GM10266 (cell line): ENCODE measurements around the gene PRAMEF12.

Source experiments
- DNase-seq: peaks from one replicate; pipeline ENCODE4 v3.0.0; 2012; ENCODE audit errors: extremely low spot score
- CTCF ChIP-seq: IDR thresholded peaks from 2 replicates; pipeline ENCODE4 v1.5.1; 2012; ENCODE audit warnings: mild to moderate bottlenecking, low read depth; ENCODE audit not compliant: control insufficient read depth, insufficient read depth; ENCODE audit errors: missing control alignments

Gene PRAMEF12

GRCh38 chr1:12760256-12760795 lies 13.2 kb upstream of the PRAMEF12 start:
- peak; percentile 9 for TF ChIP-seq CTCF
- DNase-seq: no peak

GRCh38 chr1:12761781-12762180 lies 11.8 kb upstream of the PRAMEF12 start:
- TF ChIP-seq CTCF: no peak
- no peak for DNase-seq

GRCh38 chr1:12762766-12763165 lies 10.8 kb upstream of the PRAMEF12 start:
- no peak for DNase-seq
- TF ChIP-seq CTCF: no peak

- DNase-seq: no peak
- no peak for TF ChIP-seq CTCF
Measured at GRCh38 chr1:12763479-12763878, 10.1 kb upstream of the PRAMEF12 start.

- DNase-seq: no peak
- no peak for TF ChIP-seq CTCF
Measured at GRCh38 chr1:12764016-12764415, 9.5 kb upstream of the PRAMEF12 start.

- TF ChIP-seq CTCF: no peak
- DNase-seq: no peak
Measured at GRCh38 chr1:12769031-12769430, 4.5 kb upstream of the PRAMEF12 start.

- no peak for TF ChIP-seq CTCF
- DNase-seq: no peak
Measured at GRCh38 chr1:12769976-12770505, 3.5 kb upstream of the PRAMEF12 start.
